Stimulated activated CD8-positive, alpha-beta memory T cell treated with anti-CD3 and anti-CD28 coated beads, Interleukin-4, amount 100 ng/mL, for 1 hour (primary cell): Measurements from ENCODE around the gene CCER1.

ENCODE experiments used
- DNase-seq, 2 donors: peaks; one replicate each; pipeline ENCODE4 v3.0.0-alpha.2; 2020; ENCODE audit warnings: low read depth in 2 of 2, low spot score in 1 of 2

Gene CCER1

GRCh38 chr12:90969346-90969745 is 14.4 kb upstream of the CCER1 start:
- DNase-seq: no peak

- no peak for DNase-seq
These were observed 10.2 kb upstream of the CCER1 start for GRCh38 chr12:90965204-90965603.

- DNase-seq: no peak
These were observed 9.6 kb upstream of the CCER1 start for GRCh38 chr12:90964616-90965015.

GRCh38 chr12:90963946-90964345 is 9.0 kb upstream of the CCER1 start:
- no peak for DNase-seq

- DNase-seq: no peak
These were observed 6.2 kb upstream of the CCER1 start for GRCh38 chr12:90961154-90961553.

GRCh38 chr12:90959538-90960139 is 4.7 kb upstream of the CCER1 start:
- no peak for DNase-seq

GRCh38 chr12:90959032-90959431 is 4.1 kb upstream of the CCER1 start:
- DNase-seq: no peak

- no peak for DNase-seq
These were observed 3.4 kb upstream of the CCER1 start for GRCh38 chr12:90958347-90958746.

- no peak for DNase-seq
These were observed 548 bp downstream of the CCER1 start for GRCh38 chr12:90954428-90954827.

GRCh38 chr12:90953956-90954421 is 987 bp downstream of the CCER1 start:
- no peak for DNase-seq

- no peak for DNase-seq
These were observed 3.4 kb downstream of the CCER1 start for GRCh38 chr12:90951432-90952105.

GRCh38 chr12:90947869-90948268 is 7.1 kb downstream of the CCER1 start:
- no peak for DNase-seq

GRCh38 chr12:90945070-90945649 is 9.8 kb downstream of the CCER1 start:
- DNase-seq: no peak

- no peak for DNase-seq
These were observed 11.7 kb downstream of the CCER1 start for GRCh38 chr12:90943255-90943654.

- DNase-seq: no peak
These were observed 14.0 kb downstream of the CCER1 start for GRCh38 chr12:90940872-90941499.

GRCh38 chr12:90939382-90939781 is 15.6 kb downstream of the CCER1 start:
- DNase-seq: no peak

GRCh38 chr12:90938451-90938850 is 16.5 kb downstream of the CCER1 start:
- DNase-seq: no peak

- no peak for DNase-seq
These were observed 17.3 kb downstream of the CCER1 start for GRCh38 chr12:90937651-90938050.

GRCh38 chr12:90936230-90937005 is 18.6 kb downstream of the CCER1 start:
- no peak for DNase-seq

- DNase-seq: no peak
These were observed 29.4 kb downstream of the CCER1 start for GRCh38 chr12:90925562-90925961.

- DNase-seq: no peak
These were observed 30.6 kb downstream of the CCER1 start for GRCh38 chr12:90924406-90924805.
